HL-60 (cell line): ENCODE measurements around the gene FAM162A.
"Not testable (repeated sequence)": the region's sequence is repeated elsewhere in the genome, so short reads cannot be mapped to it uniquely, and the experiment has no call there.

Experiments
- DNase-seq, 2 experiments: peaks; one replicate each; pipeline ENCODE4 v3.0.0-alpha.2; 2010 to 2020; ENCODE audit warnings: low read depth in 1 of 2, low spot score in 1 of 2
- H3K27ac ChIP-seq: fragments of 250-450 bp; sonication (Bioruptor Pico); replicated peaks from 2 replicates; pipeline ENCODE4 v1.5.1; 2020; ENCODE audit warnings: mild to moderate bottlenecking, moderate library complexity
- H3K27me3 ChIP-seq: fragments of 250-450 bp; sonication (Bioruptor Pico); 2 replicates; pipeline ENCODE4 v1.5.1; 2021; ENCODE audit warnings: mild to moderate bottlenecking, moderate library complexity; ENCODE audit not compliant: insufficient read depth, poor library complexity, severe bottlenecking
- H3K4me3 ChIP-seq: replicated peaks from 2 replicates; pipeline ENCODE4 v1.5.1; 2011; ENCODE audit warnings: mild to moderate bottlenecking, control low read depth, low read length; ENCODE audit not compliant: insufficient read depth
- CTCF ChIP-seq: IDR thresholded peaks from one replicate; pipeline ENCODE4 v1.5.1; 2011; ENCODE audit warnings: low read length, control low read depth, inconsistent platforms; ENCODE audit not compliant: insufficient read depth
- GABPA ChIP-seq: IDR thresholded peaks from 2 replicates; pipeline ENCODE4 v1.6.1; 2012; ENCODE audit warnings: low read depth
- POLR2AphosphoS5 ChIP-seq: IDR thresholded peaks from 2 replicates; pipeline ENCODE4 v1.6.1; 2012; ENCODE audit warnings: low read depth
- REST ChIP-seq: IDR thresholded peaks from 2 replicates; pipeline ENCODE4 v1.6.1; 2012; ENCODE audit warnings: low read depth; ENCODE audit not compliant: insufficient replicate concordance
- SPI1 ChIP-seq: IDR thresholded peaks from 2 replicates; pipeline ENCODE4 v1.6.1; 2012; ENCODE audit warnings: low read depth, mild to moderate bottlenecking, borderline replicate concordance

FAM162A gene

GRCh38 chr3:122365073-122365472 is 18.9 kb upstream of the FAM162A start:
- no peak for TF ChIP-seq SPI1
- no peak for TF ChIP-seq POLR2AphosphoS5
- TF ChIP-seq CTCF = no peak
- TF ChIP-seq GABPA = no peak
- TF ChIP-seq REST = no peak
- Histone ChIP-seq H3K4me3 (no peak overlapping the region), H3K27ac (no peak overlapping the region), H3K27me3 (no peaks in the 10 kb centered on the region)
- DNase-seq = no peak

- H3K4me3 ChIP-seq, H3K27me3 ChIP-seq, DNase-seq, H3K27ac ChIP-seq: not testable (repeated sequence)
Observed at GRCh38 chr3:122365582-122366378, 18.2 kb upstream of the FAM162A start.

- Histone ChIP-seq H3K27ac (no peak overlapping the region), H3K27me3 (no peaks in the 10 kb centered on the region), H3K4me3 (no peak overlapping the region)
- DNase-seq = no peak
- no peak for TF ChIP-seq CTCF
- TF ChIP-seq SPI1 = no peak
- TF ChIP-seq REST = no peak
- TF ChIP-seq POLR2AphosphoS5 = no peak
- no peak for TF ChIP-seq GABPA
Observed at GRCh38 chr3:122366379-122366749, 17.6 kb upstream of the FAM162A start.

- Histone ChIP-seq H3K4me3 (no peak overlapping the region), H3K27me3 (no peaks in the 10 kb centered on the region), H3K27ac (no peak overlapping the region)
- TF ChIP-seq REST (no peak), SPI1 (no peak), GABPA (no peak), CTCF (no peak), POLR2AphosphoS5 (no peak)
- DNase-seq = no peak
Observed at GRCh38 chr3:122374034-122374433, 9.9 kb upstream of the FAM162A start.
